Stimulated activated naive CD4-positive, alpha-beta T cell treated with Interleukin-2 at 50 U/mL for 16 hours (primary cell): ENCODE data around the gene AKAP13.

Experiments
- DNase-seq: peaks from one replicate; lab custom pipeline; 2025; lab: John Stamatoyannopoulos, UW

Gene AKAP13

DNA sequence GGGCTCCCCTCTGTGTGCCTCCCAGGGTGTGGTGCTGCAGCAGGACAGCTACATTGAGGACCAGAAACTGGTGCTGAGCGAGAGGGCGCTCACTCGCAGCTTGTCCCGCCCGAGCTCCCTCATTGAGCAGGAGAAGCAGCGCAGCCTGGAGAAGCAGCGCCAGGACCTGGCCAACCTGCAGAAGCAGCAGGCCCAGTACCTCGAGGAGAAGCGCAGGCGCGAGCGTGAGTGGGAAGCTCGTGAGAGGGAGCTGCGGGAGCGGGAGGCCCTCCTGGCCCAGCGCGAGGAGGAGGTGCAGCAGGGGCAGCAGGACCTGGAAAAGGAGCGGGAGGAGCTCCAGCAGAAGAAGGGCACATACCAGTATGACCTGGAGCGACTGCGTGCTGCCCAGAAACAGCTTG, 360.6 kb downstream of the AKAP13 start:
- no peak for DNase-seq

GRCh38 chr15:85741662-85742061, 361.3 kb downstream of the AKAP13 start:
- DNase-seq: no peak

DNA sequence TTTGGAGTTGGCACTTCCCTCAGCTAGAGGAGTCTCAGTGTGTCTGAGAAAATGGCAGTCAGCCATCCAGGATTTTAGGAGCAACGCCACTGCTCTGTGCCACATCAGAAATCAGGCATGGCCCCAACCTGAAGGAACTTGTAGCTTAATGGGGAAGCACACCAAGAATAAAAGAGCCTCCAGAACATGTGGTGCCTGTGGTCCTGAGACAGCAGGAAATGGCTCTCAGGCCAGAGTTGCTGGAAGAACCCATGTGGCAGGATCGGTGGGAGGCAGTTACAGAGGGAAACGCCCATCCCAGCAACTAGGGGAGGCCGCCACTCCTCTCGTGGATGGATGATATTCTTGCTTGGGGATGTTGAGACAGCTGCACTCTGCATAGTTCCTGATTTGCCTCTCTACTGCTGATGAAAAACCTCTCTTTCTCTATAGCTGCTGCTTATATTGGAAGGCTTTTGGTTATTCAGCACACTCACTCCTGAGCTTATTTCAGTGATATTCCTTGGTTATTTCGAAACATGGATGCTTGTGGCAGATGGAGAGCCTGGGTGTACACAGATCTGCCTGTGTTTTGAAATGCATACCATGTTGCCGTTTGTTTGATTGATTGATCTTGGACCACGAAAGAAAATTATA, 361.9 kb downstream of the AKAP13 start:
- DNase-seq: no peak

GRCh38 chr15:85743392-85744055, 363.1 kb downstream of the AKAP13 start:
- DNase-seq: no peak

DNA sequence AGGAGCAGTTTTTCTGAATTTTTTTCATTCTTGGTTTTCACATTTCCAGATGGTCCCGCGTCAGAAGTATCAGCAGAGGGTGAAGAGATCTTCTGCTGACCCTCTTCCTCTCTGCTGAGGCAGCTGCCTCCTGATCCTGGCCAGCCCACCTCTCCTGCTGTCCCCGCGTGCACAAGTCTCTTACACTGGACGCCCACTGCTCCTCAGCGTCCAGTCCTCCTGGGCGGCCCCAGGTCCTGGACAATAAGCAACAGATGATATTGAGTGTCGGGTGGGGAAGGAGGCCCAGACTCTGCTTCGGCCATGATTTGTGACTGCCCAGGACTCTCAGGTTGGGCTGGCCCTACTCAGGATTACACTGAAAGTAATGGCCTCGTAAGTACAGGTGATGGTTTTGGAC, 364.2 kb downstream of the AKAP13 start:
- DNase-seq: no peak

DNA sequence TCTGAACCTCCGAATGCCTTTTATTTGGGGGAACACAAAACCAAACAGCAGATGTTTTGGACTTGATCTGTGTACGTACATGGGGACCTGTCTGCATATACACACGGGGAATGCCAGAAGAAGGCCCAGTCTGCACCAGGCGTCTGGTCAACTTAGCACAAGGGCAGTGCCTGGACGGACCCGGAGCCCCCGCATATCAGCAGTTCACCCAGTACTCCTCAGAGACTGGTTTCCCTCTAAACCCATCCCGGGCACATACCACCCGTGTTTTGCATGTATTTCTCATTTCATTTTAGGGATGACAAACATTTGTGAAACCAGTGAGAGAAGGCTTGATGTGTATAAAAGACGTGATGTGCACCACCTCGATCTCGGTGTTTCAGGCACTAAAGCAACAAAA, 364.6 kb downstream of the AKAP13 start:
- DNase-seq: no peak

GRCh38 chr15:85745525-85746150, 365.2 kb downstream of the AKAP13 start:
- DNase-seq: no peak

GRCh38 chr15:85746641-85747040, 366.2 kb downstream of the AKAP13 start:
- no peak for DNase-seq

DNA sequence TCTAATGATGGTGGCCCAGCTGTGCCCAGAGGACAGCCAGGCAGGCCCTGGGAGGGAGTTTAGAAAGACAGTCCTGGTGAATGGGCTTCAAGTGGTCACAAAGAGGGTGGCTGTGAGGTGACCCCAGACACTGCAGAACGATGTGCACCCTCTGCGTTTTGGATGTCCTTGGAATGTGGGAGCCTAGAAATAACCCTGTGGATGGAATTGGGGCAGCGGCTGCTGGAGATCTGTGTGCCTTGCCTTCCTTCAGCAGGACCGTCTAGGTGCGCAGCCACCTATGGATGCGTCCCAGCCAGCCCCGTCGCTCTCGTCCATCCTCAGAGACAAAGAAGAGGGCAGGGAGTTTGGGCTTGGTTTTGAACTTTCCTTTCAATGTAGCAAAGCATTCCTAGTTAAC, 367.8 kb downstream of the AKAP13 start:
- no peak for DNase-seq

GRCh38 chr15:85748729-85749128, 368.3 kb downstream of the AKAP13 start:
- DNase-seq: no peak

- no peak for DNase-seq
Observed at GRCh38 chr15:85749261-85750151, 369.1 kb downstream of the AKAP13 start.

DNA sequence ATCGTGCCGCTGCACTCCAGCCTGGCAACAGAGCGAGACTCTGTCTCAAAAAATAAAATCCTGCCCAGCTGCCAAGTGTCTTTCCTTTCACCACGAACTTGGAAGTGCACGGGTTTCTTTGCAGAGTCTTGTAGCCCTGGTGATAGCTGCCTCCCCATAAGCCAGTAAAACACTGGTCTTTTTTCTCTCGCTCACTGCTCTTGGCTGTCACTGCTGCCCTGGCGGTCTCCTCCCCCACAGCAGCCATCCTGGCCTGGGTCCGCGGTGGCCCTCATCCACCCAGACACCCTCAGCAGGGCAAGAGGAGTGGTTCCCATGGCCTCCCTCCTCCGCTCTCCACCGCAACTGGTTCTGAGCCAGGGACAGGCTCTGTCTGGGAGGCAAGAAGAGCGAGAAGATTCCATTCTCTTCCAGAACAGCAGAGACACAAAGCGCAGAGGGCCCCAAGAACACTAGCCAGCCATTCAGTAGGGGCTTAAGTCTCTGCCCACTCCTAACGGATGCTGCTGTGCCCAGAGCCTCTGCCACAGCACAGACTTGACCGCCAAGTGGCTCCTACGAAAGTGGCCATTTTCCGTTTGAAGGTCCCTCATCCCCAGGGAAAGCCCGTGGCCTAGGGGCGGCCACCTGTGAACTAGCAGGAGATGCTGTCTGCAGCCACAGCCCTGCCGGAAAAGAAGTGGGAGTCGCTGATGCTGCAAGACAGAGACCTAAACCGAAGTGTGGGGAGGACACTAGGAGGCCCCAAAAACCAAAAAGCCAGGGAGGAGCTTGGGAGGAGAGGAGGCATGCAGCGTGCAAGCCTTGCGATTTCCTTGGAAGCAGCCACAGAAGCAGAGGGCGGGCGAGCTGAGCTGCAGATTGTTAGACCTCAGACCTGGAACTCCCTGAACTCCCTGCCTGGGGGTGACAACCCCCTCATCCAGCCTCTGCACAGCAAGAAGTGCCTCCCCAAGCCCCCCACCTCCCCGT, 370.2 kb downstream of the AKAP13 start:
- no peak for DNase-seq

GRCh38 chr15:85751291-85752123, 371.1 kb downstream of the AKAP13 start:
- no peak for DNase-seq

DNA sequence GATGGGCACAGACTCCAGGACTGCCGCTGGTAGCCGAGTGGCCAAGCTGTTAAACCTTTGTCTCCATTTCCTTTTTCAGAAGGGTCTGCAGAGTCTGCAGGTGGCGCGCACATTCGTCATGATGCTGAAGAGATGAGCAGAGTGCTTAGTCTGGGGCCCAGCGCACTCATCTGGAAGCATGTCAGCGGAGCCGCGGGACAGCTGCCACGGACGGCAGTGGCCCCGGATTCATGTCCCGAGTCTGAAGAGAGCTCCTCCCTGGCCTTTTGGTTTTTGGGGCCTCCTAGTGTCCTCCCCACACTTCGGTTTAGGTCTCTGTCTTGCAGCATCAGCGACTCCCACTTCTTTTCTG, 371.7 kb downstream of the AKAP13 start:
- DNase-seq: no peak

- DNase-seq: no peak
Observed at GRCh38 chr15:85752491-85752961, 372.1 kb downstream of the AKAP13 start.

DNA sequence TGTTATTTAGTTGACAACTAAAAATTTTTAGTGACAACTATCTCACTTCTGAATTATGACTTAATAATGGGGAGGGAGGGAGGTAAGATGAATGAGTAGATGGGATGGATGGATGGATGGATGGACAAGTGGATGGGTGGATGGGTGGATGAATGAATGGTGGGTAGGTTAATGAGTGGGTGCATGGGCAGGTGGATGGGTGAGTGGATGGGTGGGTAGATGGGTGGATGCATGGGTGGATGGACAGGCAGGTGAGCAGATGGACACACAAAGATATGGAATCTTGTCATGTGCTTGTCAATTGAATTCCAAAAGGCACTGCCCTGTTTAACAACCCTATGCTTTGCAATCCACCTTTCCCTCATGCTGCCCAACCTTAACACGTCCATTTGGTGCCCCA, 372.9 kb downstream of the AKAP13 start:
- DNase-seq: no peak

- DNase-seq: no peak
Observed at GRCh38 chr15:85753791-85754452, 373.5 kb downstream of the AKAP13 start.

DNA sequence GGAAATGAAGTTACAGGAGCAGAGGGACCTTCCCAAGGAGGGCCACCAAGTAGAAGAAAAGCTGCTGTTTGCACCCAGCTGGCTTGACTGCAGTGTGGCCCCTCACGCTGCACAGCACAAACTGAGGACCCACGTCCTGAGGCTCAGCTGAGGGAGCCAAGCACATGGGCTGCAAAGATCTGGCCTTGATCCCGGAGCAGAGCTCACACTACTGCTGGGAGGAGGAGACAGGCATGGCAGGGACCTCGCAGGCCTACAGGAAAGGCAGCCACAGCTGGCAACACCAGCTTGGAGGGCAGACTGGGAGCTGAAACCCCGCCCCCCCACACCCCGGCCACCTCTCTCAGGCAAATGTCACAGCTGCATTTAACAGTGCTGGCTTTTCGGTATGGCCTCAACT, 374.6 kb downstream of the AKAP13 start:
- DNase-seq: no peak

- DNase-seq: no peak
Observed at GRCh38 chr15:85755471-85755870, 375.1 kb downstream of the AKAP13 start.

DNA sequence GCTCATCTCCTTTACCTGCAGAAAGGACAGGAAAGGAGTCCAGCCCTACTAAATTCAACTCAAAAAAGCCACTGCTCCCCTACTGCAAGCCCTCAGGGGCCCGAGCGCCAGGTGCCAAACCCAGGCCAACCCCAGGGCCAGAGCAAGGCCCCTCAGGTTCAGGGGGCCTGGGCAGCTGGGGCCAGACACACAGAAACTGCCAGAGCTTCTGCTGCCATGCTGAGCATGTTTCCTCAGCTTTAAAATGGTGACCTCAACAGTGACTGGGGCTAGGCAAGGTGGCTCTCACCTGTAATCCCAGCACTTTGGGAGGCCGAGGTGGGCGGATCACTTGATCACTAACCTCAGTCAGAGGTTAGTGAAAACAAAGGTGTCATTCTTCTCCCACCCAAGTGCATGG, 375.5 kb downstream of the AKAP13 start:
- DNase-seq: no peak
